H1 (cell line): Measurements from ENCODE around the gene OR2F1. TPM values are rescaled to one million over a fixed set of nuclear protein-coding genes. Genes with fewer than 3 reads are reported as not detected.

Experiments used
- ATF2 ChIP-seq: IDR thresholded peaks from 2 replicates; pipeline ENCODE4 v1.6.1; 2012; ENCODE audit warnings: low read length, inconsistent platforms
- CHD7 ChIP-seq: fragments of 300-600 bp; sonication (generic); IDR thresholded peaks from 2 replicates; pipeline ENCODE4 v1.7.1; 2012; ENCODE audit warnings: low read length, moderate library complexity, mild to moderate bottlenecking, inconsistent platforms; ENCODE audit not compliant: insufficient replicate concordance
- EZH2 ChIP-seq: fragments of 200-600 bp; sonication (generic); IDR thresholded peaks from 2 replicates; pipeline ENCODE4 v1.7.1; 2012; ENCODE audit warnings: low read depth, mild to moderate bottlenecking, moderate library complexity, low read length, inconsistent platforms; ENCODE audit not compliant: severe bottlenecking
- JUND ChIP-seq: IDR thresholded peaks from 2 replicates; pipeline ENCODE4 v1.6.1; 2011; ENCODE audit warnings: mild to moderate bottlenecking, improper control_type of control experiment, low read length
- USF2 ChIP-seq: IDR thresholded peaks from 2 replicates; pipeline ENCODE4 v1.6.1; 2011; ENCODE audit warnings: low read length, improper control_type of control experiment
- polyA plus RNA-seq, 7 experiments: library from polyadenylated mRNA; depleted of rRNA in 3 of 7; stranded (reverse) in 5 of 7; unstranded in 2 of 7; fragments of >200 nt in 5 of 7; fragments of 200-250 nt in 2 of 7; gene quantifications; 1 replicate in 5 of 7; 2 replicates in 1 of 7; 4 replicates in 1 of 7; pipeline versions ENCODE4 v1.2.1 to v1.2.3, GENCODE V29; 2011 to 2013; ENCODE audit warnings: missing spikeins in 2 of 7, mixed read lengths in 2 of 7
- total RNA-seq: library from RNA; stranded (reverse); fragmentation: NEBNext Ultra II Directional; extraction: Animal tissue kit (Norgen Biotek cat#: 25700); gene quantifications from 2 replicates; pipeline ENCODE4 v1.2.1, GENCODE V29; 2021

Gene OR2F1
- total and polyA plus RNA-seq, 2 of the 8 experiments (the other 6 are each of a cell fraction or from before 2014, with no cell fraction given) = 0.19 TPM; not detected in 1

GRCh38 chr7:143929224-143929920 lies 25.3 kb upstream of the OR2F1 start (continued):
- TF ChIP-seq ATF2 (no peak), CHD7 (no peak), USF2 (no peak), EZH2 (no peak), JUND (no peak)
